ENCODE data around the gene OPN5. TPM values are rescaled to one million over a fixed set of nuclear protein-coding genes. Genes with fewer than 3 reads are reported as not detected.

OPN5 gene
- total RNA-seq, 1 donor: not detected

- no peak for DNase-seq (ENCODE audit: low read depth)
- H3K4me3 ChIP-seq (ENCODE audit: low read depth, low read length): no peak overlapping the region
- no peak for TF ChIP-seq CTCF (IDR thresholded peaks at IDR 0.05; ENCODE audit: insufficient read depth, low read depth, low read length)
Measured at GRCh38 chr6:47844881-47845280, 63.0 kb downstream of the OPN5 start.

GRCh38 chr6:47846752-47847151 is 64.9 kb downstream of the OPN5 start:
- no peak overlapping the region for H3K4me3 ChIP-seq (ENCODE audit: low read depth, low read length)
- DNase-seq (ENCODE audit: low read depth): no peak
- TF ChIP-seq CTCF (IDR thresholded peaks at IDR 0.05; ENCODE audit: insufficient read depth, low read depth, low read length): no peak

GRCh38 chr6:47851091-47851490 is 69.3 kb downstream of the OPN5 start:
- no peak for TF ChIP-seq CTCF (IDR thresholded peaks at IDR 0.05; ENCODE audit: insufficient read depth, low read depth, low read length)
- no peak for DNase-seq (ENCODE audit: low read depth)
- no peak overlapping the region for H3K4me3 ChIP-seq (ENCODE audit: low read depth, low read length)

- DNase-seq (ENCODE audit: low read depth): no peak
- TF ChIP-seq CTCF (IDR thresholded peaks at IDR 0.05; ENCODE audit: insufficient read depth, low read depth, low read length): no peak
- no peak overlapping the region for H3K4me3 ChIP-seq (ENCODE audit: low read depth, low read length)
Measured at GRCh38 chr6:47852727-47853126, 70.9 kb downstream of the OPN5 start.

- no peak for TF ChIP-seq CTCF (IDR thresholded peaks at IDR 0.05; ENCODE audit: insufficient read depth, low read depth, low read length)
- no peak for DNase-seq (ENCODE audit: low read depth)
Measured at GRCh38 chr6:47853766-47854165, 71.9 kb downstream of the OPN5 start.

GRCh38 chr6:47854971-47855370 is 73.1 kb downstream of the OPN5 start:
- TF ChIP-seq CTCF (IDR thresholded peaks at IDR 0.05; ENCODE audit: insufficient read depth, low read depth, low read length): no peak
- DNase-seq (ENCODE audit: low read depth): no peak
- H3K4me3 ChIP-seq (ENCODE audit: low read depth, low read length): no peak overlapping the region

More at GRCh38 chr6:47853766-47854165, 71.9 kb downstream of the OPN5 start:
- H3K4me3 ChIP-seq (ENCODE audit: low read depth, low read length): no peak overlapping the region

- no peak overlapping the region for H3K4me3 ChIP-seq (ENCODE audit: low read depth, low read length)
- TF ChIP-seq CTCF (IDR thresholded peaks at IDR 0.05; ENCODE audit: insufficient read depth, low read depth, low read length): no peak
- DNase-seq (ENCODE audit: low read depth): no peak
Measured at GRCh38 chr6:47859175-47859574, 77.3 kb downstream of the OPN5 start.

Measured in fibroblast of villous mesenchyme (primary cell).